Measurements from ENCODE around the gene ASPA. TPM values are rescaled to one million over a fixed set of nuclear protein-coding genes. Genes with fewer than 3 reads are reported as not detected.
"Not testable (repeated sequence)": the region's sequence is repeated elsewhere in the genome, so short reads cannot be mapped to it uniquely, and the experiment has no call there.

ASPA gene
- polyA plus RNA-seq: 1 to 10 TPM in 2 of 3 donors, under 1 TPM in 1; 0.61 to 9.8 (median 4.7) TPM

- no peak within 1 kb of the TSS for H3K27ac ChIP-seq (ENCODE audit: low read depth, low read length)
- WGBS, 3 donors: 30 to 42% (median 33%) methylated on average over 7 of the region's 7 CpGs
Observed at GRCh38 chr17:3475812-3476610, at the start of gene ASPA. TSS of gene ASPA (plus strand) at chr17:3475997. CDS start at chr17:3476160, 163 bp downstream.

- WGBS, 3 donors: 24 to 27% (median 27%) methylated on average over 7 of the region's 7 CpGs
- not testable (repeated sequence) for H3K27ac ChIP-seq (ENCODE audit: low read depth, low read length)
Observed at GRCh38 chr17:3433215-3433614, 42.6 kb upstream of the ASPA start.

- H3K27ac ChIP-seq (ENCODE audit: low read depth, low read length): no peak within 1 kb of the TSS
- WGBS, 3 donors: 69 to 78% (median 76%) methylated on average over 3 of the region's 3 CpGs
Observed at GRCh38 chr17:3433741-3434140, 42.1 kb upstream of the ASPA start, which contains the start of gene OR1E2. TSS of gene OR1E2 (minus strand) at chr17:3433841. CDS start at chr17:3433841, 0 bp downstream.

DNA sequence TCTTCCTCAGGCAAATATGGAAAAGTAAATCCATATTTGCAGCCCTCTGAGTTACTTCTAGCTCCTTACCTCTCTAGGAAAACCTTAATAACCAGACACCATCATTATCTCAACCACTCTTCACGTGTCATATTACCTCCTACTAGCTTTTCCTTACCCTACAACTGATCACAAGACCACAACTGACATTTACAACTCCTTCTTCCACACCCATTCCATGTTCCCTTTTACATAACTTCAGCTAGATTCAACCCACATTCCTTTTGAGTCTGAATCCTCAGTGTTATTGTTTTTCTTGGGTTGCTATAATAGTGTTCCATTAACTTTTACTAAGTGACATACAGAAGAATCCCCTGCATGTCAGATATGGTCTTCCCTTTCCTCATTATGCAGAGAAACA is 37.4 kb upstream of the ASPA start:
- H3K27ac ChIP-seq (ENCODE audit: low read depth, low read length): no peak overlapping the region
- WGBS, 3 donors: 62 to 75% (median 70%) methylated on average over 1 of the region's 1 CpG

DNA sequence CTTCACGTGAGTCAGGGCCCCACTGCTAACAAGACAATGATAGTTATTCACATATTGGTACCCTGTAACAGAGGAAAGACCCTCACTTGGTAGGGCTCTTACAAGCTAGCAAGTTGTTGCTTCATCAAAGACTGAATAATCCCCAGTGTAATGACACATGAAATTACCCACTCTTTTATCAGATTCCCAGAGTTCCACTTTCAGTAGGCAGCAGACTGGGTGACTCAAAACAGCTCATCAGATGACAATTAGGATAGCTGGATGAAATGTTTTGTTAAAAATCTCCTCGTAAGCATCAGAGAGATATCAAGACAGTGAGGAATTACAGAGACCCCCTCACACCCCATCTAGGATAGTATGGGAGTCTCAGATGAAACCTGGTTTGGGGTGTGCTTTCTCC is 35.3 kb upstream of the ASPA start:
- no peak overlapping the region for H3K27ac ChIP-seq (ENCODE audit: low read depth, low read length)
- 62 to 78% (median 64%) methylated on average over 2 of the region's 2 CpGs for WGBS, 3 donors

GRCh38 chr17:3447625-3448024 is 28.2 kb upstream of the ASPA start:
- 50 to 63% (median 51%) methylated on average over 2 of the region's 2 CpGs for WGBS, 3 donors
- no peak overlapping the region for H3K27ac ChIP-seq (ENCODE audit: low read depth, low read length)

- 50 to 58% (median 53%) methylated on average over 2 of the region's 2 CpGs for WGBS, 3 donors
- no peak overlapping the region for H3K27ac ChIP-seq (ENCODE audit: low read depth, low read length)
Observed at GRCh38 chr17:3448059-3448665, 27.6 kb upstream of the ASPA start.

DNA sequence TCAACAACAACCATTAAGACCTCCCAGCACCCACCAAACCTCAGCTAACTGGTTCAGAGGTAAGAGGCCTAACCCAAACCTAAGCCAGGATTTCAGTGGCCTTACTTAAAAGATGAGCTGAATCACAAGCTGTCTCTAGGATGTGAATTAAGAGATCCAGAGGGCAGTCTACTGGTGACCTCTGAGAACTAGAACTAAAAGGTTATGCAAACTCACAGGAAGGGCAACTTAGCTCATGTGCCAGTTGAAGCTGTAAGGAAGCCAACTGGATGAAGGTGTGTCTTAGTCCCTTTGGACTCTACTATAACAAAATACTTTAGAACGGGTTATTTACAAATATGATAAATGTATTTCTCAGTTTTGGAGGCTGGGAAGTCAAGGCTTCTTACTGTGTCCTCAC is 9.4 kb upstream of the ASPA start:
- 65 to 85% (median 76%) methylated on average over 1 of the region's 1 CpG for WGBS, 3 donors

GRCh38 chr17:3469529-3469928 is 6.3 kb upstream of the ASPA start:
- WGBS, 3 donors: 61 to 78% (median 61%) methylated on average over 5 of the region's 5 CpGs
- H3K27ac ChIP-seq (ENCODE audit: low read depth, low read length): no peak overlapping the region

More for the DNA sequence above, 9.4 kb upstream of the ASPA start:
- H3K27ac ChIP-seq (ENCODE audit: low read depth, low read length): not testable (repeated sequence)

DNA sequence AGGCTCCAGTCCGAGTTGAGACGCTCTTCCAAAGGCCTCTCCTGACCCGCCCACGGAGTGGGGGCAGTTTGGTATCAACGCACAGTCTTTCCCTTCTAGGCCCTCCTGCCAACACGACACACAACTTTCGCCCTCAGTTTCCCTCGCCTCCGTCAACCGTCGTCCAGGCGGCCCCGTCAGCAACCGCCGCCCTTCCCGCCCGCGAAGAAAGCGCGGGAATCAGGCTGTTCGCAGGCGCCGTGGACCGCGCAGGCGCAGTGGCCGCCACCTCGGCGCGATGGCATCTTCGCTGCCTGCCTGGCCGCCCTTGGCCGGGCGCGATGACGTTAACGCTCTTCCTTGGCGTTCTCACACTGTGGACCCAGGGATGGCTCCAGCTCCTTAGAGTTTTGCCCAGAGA is 4.2 kb upstream of the ASPA start, which contains the start of gene SPATA22:
SPATA22 (minus strand) TSS at position 221 of the 400 bp plus-strand sequence. CDS start 2,494 bp downstream, outside the sequence.
- no peak within 1 kb of the TSS for H3K27ac ChIP-seq (ENCODE audit: low read depth, low read length)
- WGBS, 3 donors: 94 to 96% (median 96%) methylated on average over 38 of the region's 38 CpGs

- WGBS, 3 donors: 93 to 95% (median 95%) methylated on average over 21 of the region's 21 CpGs
- no peak overlapping the region for H3K27ac ChIP-seq (ENCODE audit: low read depth, low read length)
Observed at GRCh38 chr17:3472137-3472536, 3.7 kb upstream of the ASPA start.

DNA sequence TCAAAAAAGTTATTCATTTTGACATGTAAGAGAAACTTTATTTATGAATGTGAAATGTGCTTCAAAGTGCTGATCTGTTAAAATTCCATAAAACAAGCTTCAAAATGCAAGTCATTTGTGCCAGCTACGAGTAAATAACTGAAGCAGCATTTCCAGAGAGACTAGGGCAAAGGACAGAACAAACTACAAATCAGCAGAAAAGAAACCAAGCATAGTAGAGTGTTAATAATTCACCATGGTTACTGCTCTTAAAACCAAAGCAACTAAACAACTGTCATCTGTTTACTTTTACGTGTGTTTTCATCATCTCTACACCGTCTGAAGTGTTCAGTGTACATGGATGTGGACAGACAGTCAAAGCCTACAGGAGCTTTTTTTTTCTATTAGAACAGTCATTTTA is 1.6 kb upstream of the ASPA start:
- no peak overlapping the region for H3K27ac ChIP-seq (ENCODE audit: low read depth, low read length)
- 17 to 35% (median 18%) methylated on average over 3 of the region's 3 CpGs for WGBS, 3 donors

DNA sequence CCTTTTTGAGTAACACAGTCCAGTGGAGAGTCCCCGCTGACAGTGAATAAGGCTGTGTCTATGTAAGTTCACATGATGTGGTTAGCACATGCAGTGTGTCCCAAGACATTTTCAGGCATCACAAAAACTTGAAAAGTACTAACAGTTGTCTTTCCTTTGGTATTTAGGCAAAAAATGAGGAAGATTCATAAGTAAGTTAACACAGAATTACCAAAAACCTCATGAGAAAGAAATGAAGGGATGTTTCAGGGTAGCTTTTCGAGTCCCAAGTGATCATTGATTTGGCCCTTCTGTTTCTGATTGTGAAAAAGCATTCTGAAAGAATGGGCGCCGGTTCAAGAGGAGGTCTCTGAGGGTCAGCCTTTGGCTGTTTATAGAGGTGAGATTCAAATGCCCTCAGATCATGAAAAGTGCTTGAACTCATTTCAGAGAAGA is 529 bp upstream of the ASPA start:
- H3K27ac ChIP-seq (ENCODE audit: low read depth, low read length): no peak overlapping the region
- WGBS, 3 donors: 46 to 69% (median 68%) methylated on average over 4 of the region's 4 CpGs

DNA sequence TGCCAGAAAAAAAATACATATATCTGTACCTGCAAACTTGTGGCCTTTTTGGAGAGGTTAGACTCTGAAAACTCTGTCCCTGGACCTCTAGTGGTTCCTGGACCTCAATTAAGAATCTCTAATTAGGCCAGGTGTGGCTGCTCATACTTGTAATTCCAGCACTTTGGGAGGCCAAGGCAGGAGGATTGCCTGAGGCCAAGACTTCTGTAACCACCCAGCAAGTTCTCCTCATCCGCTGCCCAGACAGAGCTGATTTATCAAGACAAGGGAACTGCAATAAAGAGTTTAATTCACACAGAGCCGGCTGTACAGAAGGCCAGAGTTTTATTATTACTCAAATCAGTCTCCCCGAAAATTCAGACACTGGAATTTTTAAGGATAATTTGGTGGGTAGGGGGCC is 4.2 kb downstream of the ASPA start:
- H3K27ac ChIP-seq (ENCODE audit: low read depth, low read length): no peak overlapping the region
- WGBS, 3 donors: 90 to 92% (median 90%) methylated on average over 3 of the region's 3 CpGs

DNA sequence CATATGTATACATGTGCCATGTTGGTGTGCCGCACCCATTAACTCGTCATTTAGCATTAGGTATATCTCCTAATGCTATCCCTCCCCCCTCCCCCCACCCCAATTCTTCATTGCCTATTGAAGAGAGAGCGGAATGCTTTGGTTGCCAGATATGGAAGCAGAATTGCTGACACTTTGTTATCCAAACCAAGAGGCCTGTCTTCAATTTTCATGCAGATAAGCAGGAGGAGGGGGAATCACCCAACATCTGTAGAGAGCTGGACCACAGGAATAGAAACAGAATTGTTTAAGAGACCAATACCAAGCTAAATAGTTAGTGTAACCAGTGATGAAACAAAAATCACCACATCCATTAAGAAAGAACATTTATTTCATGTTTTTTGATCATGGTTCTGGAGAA is 7.1 kb downstream of the ASPA start:
- 64 to 90% (median 79%) methylated on average over 2 to 3 of the region's 3 CpGs for whole genome bisulfite sequencing, 3 donors
- no peak overlapping the region for H3K27ac ChIP-seq (ENCODE audit: low read depth, low read length)

DNA sequence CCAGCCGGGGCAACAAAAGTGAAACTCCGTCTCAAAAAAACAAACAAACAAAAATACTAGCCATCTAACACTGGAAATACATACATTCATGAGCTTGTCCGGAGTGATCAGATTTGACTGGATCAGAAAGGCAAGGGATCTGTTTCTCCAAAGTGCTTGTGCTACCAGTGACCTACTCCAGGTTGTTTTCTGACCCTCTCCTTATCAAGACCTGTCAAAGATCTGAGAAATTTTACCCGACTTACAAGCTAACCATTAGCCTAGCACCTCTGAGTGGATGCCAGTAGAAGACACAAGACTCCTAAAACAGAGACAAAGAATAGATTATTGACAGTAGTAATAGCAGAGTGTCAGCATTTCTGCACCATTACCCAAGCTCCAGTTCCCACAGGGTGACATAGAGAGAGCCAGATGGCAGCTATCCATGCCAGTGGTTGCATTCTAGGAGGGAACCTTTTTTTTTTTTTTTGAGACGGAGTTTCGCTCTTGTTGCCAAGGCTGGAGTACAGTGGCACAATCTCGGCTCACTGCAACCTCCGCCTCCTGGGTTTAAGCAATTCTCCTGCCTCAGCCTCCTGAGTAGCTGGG is 9.8 kb downstream of the ASPA start:
- WGBS, 3 donors: 53 to 83% (median 77%) methylated on average over 8 of the region's 8 CpGs

DNA sequence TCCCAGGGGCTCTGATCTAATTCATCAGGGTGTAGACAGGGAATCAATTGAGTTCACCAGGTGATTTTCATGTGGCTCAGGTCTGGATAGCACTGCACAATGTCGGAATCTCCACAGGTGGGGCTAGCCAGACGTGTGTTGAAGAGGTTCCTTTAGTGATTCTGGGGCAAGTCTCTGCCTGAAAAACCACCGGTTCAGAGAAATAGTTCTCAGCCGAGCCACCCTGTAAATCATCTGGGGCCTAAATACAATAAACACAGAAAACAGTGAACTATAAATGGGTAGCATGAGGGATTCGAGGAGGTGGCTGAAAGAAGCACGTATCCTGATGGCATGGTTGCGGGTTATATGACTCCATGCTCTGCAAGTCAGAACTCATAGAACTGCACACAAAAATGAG is 21.3 kb downstream of the ASPA start:
- 62 to 84% (median 83%) methylated on average over 7 of the region's 7 CpGs for WGBS, 3 donors
- no peak overlapping the region for H3K27ac ChIP-seq (ENCODE audit: low read depth, low read length)

More for the DNA sequence above, 9.8 kb downstream of the ASPA start:
- H3K27ac ChIP-seq (ENCODE audit: low read depth, low read length): no peak overlapping the region

DNA sequence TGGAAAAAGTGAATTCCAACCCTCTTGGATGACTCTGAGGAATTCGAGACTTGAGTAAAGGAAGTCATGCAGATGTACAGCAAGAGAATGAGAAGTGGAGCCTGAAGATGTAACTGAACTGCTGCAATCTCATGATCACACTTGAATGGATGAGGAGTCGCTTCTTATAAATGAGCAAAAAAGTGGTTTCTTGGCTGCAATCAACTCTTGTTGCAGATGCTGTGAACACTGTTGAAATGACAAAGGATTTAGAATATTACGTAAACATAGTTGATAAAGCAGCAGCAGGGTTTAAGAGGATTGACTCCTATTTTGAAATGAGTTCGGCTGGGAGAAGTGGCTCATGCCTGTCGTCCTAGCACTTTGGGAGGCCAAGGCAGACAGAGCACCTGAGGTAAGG is 25.5 kb downstream of the ASPA start:
- 70 to 77% (median 77%) methylated on average over 5 of the region's 5 CpGs for WGBS, 3 donors

GRCh38 chr17:3502466-3502865 is 26.7 kb downstream of the ASPA start:
- 71 to 73% (median 72%) methylated on average over 5 of the region's 5 CpGs for WGBS, 3 donors

More for the DNA sequence above, 25.5 kb downstream of the ASPA start:
- no peak overlapping the region for H3K27ac ChIP-seq (ENCODE audit: low read depth, low read length)

More at GRCh38 chr17:3502466-3502865, 26.7 kb downstream of the ASPA start:
- no peak overlapping the region for H3K27ac ChIP-seq (ENCODE audit: low read depth, low read length)

Data from adipose tissue (tissue), 3 donors.